Limb (tissue), 2 donors: ENCODE data around the gene APBB2.
"Not testable (repeated sequence)": the region's sequence is repeated elsewhere in the genome, so short reads cannot be mapped to it uniquely, and the experiment has no call there.

Source experiments
- DNase-seq, 2 donors: peaks; one replicate each; pipeline ENCODE4 v3.0.0-alpha.2; 2016; ENCODE audit errors: extremely low spot score in 2 of 2

Gene APBB2

DNA sequence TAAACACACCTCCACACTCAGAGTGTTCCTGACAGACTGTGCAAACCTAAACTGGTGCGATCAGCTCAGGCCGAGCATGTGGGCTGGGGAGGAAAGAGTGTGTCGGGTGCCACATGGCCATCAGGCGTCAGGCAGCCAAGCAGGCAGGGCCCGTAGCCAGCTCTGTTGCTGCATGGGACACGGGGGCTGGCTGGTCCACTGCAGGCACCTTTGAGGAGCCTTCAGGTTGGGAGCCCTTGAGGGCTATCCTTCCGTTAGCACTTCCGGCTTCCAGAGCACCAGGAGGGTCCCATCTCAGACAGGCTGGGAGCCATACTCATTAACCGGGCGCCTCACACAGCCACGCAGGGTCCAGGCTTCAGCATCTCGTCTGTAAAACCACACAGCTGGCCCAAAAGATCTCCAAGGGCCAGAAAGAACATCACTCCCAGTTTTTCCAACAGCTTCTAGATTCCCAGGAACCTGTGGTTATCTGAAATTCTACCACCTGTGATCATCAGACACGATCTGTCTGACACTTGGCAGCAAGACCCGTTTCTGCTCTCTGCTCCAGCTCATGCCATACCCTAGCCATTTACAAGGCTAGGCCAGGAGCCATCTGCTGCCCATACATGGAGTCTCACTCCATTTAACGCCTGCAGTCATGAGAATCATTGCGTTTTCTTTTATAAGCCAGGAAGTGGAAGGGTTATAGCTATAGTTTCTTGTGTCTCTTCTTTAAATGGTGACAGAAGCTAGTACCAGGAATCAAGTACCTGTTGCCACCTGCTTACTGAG lies 377.1 kb downstream of the APBB2 start:
- no peak for DNase-seq

DNA sequence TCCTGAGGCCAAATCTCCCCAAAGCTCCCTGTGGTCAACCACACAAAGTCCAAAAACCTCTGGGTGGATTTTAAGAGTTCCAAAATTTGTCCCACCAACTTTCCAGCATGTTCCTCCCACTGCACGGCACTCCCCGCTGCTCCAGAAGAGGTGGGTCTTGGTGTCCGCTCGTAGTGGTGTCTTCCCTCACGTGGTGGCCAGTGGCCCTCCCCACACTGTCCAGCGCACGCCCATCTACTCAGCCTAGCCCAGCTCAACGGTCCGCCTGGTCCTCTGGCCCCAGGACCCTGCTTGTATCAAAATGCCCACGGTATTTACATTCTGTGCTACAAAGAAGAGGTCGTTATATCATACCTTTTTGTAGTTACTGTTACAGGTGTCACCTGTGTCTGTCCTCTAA lies 381.1 kb downstream of the APBB2 start:
- no peak for DNase-seq

DNA sequence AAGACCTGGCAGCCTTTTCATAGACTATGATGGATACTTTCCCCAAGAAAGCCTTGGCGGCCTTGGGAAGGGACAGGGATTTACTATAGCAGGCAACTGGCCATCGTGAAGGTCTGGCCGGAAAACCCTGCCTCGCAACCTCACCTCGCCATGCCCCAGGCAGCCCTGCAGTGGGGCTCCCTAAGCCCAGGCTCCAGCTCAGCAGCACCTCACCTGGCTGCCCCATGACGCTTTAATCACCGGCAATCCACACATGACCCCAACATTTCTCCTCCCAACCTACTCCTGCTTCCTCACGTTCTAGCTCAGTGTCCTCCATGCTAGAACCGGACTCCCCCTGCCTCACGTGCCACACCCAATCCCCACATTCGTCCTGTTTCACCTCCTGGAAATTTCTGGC lies 382.2 kb downstream of the APBB2 start:
- no peak for DNase-seq

DNA sequence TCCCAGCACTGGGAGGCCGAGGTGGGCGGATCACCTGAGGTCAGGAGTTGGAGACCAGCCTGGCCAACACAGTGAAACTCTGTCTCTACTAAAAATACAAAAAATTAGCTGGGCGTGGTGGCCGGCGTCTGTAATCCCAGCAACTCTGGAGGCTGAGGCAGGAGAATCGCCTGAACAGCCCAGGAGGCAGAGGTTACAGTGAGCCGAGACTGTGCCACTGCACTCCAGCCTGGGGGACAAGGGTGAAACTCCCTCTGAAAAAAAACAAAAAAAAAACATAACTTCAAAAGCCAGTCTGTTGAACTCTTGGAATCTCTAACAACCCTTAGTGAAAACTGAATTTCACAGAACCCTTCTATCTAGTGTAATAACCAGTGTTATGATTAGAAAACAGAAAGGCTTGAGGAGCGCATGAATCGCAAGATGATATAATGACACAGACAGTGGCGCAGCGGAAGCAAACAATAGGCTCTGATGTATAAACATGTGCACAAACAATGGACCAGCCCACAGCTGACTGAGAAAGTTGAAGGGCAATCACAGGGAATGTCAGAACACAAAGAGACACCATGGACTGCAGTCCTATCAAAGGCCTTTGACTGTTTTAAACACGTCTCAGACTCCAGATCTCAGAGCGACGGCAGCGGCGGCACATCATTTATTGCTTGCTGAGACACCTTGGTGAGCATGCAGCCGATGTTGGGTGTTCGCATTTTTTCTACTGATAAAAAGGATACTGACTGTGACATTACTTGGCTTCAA lies 383.0 kb downstream of the APBB2 start:
- peak in 1 of 2 donors; percentile 1 for DNase-seq

DNA sequence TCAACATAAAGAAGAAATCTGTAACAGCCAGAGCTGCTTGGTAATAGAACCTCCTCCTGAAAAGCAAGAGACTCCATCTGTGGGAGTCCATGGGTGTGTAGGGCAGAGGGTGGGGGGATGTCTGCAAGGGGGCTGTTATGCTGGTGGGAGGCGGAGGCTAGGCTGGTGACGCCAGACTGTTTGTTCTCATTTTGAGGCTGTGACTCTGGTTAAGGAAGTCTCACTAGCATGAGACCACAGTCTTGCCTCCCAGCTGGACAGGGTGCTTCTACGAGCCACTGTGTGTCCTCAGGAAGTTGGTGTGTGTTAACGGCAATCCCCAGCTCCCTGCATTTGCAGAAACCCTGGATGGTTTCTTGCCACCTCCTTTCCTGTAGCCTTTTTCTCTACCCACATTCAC lies 384.8 kb downstream of the APBB2 start:
- no peak for DNase-seq

DNA sequence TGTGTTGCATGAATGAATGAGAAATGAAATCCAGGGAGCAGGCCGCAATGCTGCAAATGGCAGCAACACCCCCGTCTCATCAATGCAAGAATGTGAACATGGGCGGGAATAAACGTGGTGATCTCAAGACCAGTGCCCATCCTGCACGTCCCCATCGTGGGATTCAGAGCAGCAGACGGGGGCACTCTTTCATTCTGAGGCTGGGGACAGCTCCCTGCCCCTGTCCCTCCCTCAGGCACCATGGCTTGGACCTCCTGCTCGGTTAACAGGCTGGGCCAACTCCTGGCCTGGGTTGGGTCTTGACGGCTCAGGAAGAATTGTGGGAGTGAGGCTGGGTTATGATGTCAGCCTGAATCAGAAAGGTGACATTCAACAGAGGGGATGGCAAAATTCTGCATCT lies 385.7 kb downstream of the APBB2 start:
- DNase-seq, result no peak

DNA sequence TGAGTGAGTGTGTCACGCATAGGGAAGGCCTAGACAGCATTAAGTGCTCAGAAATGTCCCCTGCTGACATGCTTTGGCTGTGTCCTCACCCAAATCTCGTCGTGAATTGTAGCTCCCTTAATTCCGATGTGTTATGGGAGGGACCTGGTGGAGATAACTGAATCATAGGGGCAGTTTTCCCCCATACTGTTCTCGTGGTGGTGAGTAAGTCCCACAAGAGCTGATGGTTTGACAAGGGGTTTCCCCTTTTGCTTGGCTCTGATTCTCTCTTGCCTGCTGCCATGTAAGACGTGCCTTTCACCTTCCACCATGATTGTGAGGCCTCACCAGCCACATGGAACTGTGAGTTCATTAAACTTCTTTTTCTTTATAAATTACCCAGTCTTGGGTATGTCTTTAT lies 386.6 kb downstream of the APBB2 start:
- peak in 1 of 2 donors; percentile 2 for DNase-seq

DNA sequence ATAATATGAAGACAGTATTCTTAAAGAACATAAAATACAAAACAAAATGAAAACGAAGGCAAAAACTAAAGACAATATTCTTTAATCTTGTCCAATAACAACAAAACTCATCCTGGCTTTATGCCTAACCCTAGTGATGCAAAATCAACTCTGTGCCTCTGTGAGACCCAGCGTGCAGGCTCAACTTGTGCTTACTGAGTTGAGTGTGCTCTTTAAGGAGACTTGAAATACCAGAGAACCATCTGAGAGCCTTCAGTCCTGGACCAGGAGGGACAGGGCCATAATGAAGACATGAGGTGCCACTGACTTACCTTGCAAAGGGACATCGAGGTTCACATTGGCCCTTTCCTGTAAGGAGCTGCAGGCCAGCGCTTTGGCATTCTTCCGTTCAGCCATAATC lies 387.5 kb downstream of the APBB2 start:
- no peak for DNase-seq

DNA sequence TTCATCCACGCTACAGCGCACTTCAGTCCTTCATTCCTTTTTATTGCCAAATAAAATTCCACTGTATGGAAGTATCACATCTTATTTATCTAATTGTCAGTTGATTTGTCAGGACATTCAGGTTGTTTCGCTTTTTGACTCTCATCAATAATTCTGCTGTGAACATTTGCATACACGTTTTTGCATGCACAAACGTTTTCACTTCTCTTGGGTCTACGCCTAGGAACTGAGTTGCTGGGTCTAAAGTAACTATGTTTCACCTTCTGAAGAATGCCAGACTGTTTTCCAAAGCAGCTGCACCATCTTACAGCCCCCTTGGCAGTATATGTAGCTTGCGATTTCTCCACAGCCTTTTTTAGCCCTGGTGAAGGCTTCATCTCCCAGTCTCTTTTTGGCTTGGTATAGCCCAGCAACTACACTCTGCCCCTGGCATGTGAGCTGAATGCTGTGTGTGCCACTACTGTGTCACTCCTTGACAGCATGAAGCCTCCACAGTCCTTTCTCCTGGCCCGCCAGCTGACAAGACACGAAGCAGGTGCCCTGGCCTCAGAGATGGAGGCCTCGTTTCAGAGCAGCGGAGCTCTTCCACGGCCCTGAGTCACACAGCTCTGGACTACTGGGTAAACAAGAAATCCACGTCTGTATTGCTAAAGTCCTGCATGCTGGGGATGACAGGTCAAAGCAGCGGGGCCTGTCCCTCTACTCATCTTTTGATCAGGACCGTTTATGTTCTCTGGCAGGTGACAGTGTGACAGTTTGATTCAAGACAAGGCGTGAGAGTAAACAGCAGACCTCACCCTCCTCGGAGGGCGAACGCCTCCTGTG lies 389.1 kb downstream of the APBB2 start:
- no peak for DNase-seq

DNA sequence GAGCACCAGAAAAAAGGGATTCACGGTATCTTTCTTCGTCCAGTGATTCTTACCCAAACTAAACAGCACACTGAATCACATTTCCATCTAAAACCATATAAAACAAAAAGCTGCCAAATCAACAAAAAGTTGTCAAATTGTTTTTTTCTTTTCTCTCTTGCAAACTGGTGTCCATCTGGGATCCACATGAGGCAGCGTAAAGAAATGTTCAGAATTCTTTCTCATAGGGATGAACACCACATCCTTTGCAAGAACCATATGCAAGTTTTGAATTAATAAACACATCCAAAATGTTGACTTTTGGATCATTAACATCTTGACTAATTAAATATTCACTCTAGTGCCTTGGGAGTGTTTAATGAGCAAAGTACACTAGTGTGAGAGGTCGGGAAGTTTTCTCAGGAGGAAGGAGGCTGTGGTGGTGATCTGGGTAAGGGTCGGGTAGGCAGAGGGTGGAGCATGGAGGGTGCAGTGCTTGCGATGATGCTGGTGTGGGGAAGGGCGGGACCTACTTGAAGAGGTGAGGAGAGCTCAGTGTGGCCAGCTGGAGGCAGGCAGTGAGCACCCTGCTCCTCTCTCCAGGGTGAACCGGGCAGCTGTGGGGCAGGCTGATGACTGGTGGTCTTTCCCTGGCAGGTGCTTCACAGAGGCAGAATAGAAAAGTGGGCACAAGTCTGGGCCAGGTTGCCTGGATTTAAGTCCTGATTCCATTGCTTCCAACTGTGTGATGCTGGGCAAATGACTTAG lies 391.7 kb downstream of the APBB2 start:
- DNase-seq, result no peak

DNA sequence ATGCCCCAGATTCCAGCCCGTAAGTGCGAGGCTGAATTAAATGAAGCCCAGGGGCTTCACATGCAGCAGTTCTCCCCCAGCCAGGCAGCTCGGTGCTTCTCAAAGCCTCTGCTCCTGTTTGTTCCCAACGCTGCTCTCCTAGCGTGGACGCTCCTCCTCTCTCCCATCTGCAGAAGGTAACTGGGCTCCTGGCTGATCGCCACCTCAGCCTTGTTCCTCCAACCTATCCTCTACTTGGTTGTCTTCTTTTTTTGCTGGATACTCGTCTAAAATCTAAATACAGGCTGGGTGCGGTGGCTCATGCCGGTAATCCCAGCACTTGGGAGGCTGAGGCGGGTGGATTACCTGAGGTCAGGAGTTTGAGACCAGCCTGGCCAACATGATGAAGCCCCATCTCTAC lies 394.2 kb downstream of the APBB2 start:
- no peak for DNase-seq

DNA sequence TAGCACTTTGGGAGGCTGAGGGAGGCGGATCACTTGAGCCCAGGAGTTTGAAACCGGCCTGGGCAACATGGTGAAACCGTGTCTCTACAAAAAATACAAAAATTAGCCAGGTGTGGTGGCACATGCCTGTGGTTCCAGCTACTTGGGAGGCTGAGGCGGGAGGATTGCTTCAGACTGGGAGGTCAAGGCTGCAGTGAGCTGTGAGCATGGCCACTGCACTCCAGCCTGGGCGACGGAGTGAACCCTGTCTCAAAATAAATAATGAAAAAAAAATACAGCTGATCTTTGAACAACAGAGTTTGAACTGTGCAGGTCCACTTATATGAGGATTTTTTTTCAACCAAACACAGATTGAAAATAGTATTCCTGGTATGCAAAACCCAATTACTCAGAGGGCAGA lies 397.2 kb downstream of the APBB2 start:
- not testable (repeated sequence) for DNase-seq

DNA sequence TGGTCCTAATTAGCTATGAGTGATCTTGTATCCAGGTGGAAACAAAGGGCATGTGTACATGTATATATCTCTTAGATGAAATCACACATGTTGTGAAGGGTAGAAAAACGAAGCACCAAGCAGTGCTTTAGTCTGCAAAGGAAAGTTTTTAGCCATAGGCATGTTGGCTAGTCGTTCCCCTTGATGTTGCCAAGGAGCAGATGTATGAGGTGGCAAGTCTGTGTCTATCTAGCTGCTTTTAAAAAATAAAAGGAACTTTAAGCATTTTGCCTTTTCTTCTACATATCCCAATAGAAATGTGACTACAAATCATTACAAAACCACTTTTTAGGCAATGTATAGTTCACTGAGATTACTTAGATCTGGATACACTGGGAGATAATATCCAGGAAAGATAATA lies 401.5 kb downstream of the APBB2 start:
- no peak for DNase-seq

DNA sequence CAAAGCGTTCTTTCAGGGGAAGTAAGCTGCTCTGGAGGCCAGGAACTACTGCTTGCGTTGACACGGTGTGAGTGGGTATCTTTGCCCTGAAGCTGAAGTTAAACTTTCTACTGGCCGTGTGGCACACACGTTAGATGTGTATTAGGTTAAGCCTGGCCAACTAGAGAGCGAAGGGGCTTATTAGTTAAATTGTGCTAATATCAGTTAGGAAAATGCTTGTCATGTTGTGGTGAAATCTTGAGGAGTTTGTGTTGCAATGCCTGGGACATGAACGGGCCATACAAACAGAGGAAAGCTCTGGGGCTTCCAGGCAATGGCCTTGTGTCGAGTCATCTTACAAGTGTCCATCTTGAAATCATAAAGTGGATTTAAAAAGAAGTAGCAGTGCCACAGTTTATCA lies 402.0 kb downstream of the APBB2 start:
- no peak for DNase-seq

DNA sequence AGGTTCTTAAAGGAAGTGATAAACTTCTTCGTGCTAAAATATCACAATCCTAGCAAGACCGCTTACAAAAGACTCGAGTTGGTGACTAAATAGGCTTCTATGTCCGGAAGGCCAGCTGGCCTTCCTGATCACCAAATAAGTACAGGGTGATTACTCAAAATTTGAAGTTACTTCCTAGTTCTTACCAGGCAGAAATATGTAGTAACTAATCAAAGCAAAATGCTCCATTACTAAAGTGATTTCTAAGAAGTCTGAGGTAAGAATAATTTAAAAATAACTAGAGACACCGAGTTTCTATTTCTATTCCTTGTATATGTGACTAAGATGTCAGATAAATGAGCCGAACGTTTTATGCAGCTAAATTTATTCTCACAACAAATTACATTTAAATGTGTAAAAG lies 402.4 kb downstream of the APBB2 start:
- no peak for DNase-seq

DNA sequence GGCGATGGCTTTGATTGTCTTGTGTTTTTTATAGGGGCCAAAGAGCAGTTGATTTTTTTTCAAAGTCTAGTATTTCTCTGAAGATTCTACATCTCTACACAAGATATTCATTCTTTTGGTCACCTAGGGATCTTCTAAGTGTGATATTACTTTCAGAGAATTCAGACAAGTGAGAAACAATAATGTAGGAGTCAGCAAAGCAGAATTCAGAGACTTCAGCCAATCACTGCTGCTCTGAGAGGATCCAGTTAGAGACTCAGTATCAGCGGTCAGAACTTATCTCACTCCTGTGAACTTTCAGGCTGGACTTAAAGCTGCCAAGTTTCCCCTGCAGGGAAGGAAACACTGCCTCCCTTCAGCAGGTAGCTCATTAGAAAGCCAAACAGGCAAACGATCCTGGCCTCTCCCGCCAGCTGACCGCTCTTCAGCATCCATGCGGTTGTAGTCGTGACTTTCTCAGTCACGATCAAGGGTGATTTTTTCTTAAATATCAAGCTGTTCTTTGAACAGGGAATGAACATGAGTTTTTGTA lies 405.4 kb downstream of the APBB2 start:
- no peak for DNase-seq

DNA sequence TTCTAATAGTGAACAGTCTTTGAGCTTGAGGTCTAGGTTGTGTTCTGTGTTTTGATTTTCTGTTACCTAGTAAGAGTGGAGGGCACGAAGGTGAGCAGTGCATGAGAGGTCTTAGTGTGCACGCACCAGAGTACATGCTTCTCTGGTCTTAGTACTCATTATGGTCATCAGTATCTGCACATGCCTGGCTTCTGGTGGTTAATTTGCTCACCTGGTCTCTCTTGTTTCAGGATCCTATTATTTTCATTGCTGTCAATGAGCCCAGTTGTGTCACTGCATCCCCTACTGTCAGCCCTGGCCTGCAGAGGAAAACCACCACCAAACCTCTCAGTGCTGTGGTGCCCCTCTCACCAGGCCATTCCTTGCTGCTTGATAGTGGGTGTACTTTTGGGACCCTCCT lies 409.7 kb downstream of the APBB2 start:
- DNase-seq, result no peak

DNA sequence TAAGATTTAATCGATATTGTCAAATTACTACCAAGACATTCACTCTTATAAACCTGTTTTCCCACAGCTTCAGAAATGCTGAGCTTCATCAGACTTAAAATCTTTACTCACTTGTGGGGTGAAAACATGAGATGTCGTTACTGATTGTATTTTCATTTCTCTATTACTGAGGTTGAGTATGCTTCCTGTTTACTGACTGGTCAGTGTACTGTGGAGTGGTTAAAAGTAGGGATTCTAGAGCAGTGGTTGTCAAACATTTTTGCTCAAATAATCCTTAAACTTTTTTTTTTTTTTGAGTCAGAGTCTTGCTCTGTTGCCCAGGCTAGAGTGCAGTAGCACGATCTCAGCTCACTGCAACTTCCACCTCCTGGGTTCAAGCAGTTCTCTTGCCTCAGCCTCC lies 414.3 kb downstream of the APBB2 start:
- no peak for DNase-seq

DNA sequence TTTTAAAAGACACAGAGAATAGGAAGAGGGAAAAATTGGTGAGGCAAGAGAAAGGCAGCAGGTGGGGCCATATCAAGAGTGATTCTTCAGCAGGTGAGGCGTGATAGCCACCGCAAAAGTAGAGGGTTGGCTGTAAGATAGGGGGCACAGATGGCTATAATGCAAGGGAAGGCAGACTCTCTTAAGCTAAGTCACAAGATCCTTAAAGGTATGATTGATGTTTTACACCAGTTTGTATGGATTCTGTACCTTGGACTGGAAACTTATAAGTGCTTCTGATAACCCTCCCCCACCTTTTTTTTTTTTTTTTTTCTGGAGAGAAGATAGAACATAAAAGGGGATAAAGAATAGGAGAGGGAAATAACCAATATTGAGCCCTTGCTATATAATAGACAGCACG lies 424.6 kb downstream of the APBB2 start:
- no peak for DNase-seq

DNA sequence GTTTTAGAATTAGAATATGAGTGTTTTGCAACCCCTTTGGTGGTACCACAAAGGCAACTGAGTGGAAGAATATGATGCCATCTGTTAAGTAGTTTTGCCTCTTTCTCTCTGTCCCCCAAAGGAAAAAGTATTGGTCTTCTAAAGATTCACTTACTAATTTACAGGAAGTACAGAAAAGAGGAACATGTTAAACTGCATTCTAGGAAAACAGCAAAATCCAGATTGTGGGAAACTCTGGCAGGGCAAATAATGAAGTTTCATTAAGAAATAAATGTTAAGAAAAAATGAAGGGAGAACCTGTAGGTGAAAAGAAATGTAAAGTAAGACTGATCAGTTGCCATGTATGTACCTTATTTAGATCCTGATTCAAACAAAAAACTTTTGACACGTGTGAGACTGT lies 425.3 kb downstream of the APBB2 start:
- DNase-seq, result no peak

DNA sequence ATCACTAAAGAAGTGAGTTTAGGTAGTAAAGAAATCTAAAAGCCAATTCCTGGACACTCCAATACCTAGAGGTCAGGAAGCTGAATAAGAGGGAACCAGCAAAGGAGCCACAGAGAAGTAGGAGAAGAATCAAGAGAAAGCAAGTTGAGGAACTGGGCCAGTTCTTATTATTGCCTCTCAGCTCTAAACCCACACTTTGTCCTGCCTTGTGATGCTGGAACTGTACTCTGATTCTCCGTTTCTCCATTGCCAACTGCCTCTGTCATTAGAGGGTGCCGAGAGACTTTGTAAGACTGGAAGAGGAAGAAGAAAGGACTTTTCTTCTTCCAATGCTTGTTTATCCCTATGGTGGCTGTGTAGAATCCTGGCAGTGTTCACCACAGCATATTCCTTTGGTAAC lies 426.0 kb downstream of the APBB2 start:
- DNase-seq, result no peak
